Measurements from ENCODE around the gene ZNF629. TPM values are rescaled to one million over a fixed set of nuclear protein-coding genes. Genes with fewer than 3 reads are reported as not detected.

Gene ZNF629
- total and polyA plus RNA-seq, 4 donors: 5.7 to 16.3 (median 9.0) TPM

GRCh38 chr16:30737794-30738648 is 49.0 kb downstream of the ZNF629 start:
- Histone ChIP-seq H3K9me3 (ENCODE audit: control insufficient read depth in 4 of 4, insufficient read depth in 3 of 4, low read length in 3 of 4) (no peaks in the 10 kb centered on the region), H3K27me3 (ENCODE audit: control insufficient read depth in 3 of 3, insufficient read depth in 3 of 3, low read length in 2 of 3) (no peaks in the 10 kb centered on the region), H3K4me1 (ENCODE audit: control insufficient read depth in 5 of 5, insufficient read depth in 5 of 5, low read length in 5 of 5) (peaks cover 0 to 9% (median 3%) of the 10 kb centered on the region in 5 donors), H3K4me3 (no peak overlapping the region), H3K27ac (ENCODE audit: low read depth in 1 of 2, low read length in 1 of 2) (no peak overlapping the region), H3K36me3 (ENCODE audit: control insufficient read depth in 4 of 4, insufficient read depth in 4 of 4, low read length in 4 of 4) (peaks cover 43 to 65% (median 49%) of the 10 kb centered on the region in 4 donors), H3K9ac (ENCODE audit: insufficient read depth in 1 of 2, low read length in 2 of 2) (no peak overlapping the region)
- DNase-seq: no peak
- ATAC-seq (ENCODE audit: insufficient read depth, low FRiP score): no peak
- 94% methylated on average over 25 of the region's 25 CpGs for WGBS, 2 donors
- TF ChIP-seq, protein P1, sequence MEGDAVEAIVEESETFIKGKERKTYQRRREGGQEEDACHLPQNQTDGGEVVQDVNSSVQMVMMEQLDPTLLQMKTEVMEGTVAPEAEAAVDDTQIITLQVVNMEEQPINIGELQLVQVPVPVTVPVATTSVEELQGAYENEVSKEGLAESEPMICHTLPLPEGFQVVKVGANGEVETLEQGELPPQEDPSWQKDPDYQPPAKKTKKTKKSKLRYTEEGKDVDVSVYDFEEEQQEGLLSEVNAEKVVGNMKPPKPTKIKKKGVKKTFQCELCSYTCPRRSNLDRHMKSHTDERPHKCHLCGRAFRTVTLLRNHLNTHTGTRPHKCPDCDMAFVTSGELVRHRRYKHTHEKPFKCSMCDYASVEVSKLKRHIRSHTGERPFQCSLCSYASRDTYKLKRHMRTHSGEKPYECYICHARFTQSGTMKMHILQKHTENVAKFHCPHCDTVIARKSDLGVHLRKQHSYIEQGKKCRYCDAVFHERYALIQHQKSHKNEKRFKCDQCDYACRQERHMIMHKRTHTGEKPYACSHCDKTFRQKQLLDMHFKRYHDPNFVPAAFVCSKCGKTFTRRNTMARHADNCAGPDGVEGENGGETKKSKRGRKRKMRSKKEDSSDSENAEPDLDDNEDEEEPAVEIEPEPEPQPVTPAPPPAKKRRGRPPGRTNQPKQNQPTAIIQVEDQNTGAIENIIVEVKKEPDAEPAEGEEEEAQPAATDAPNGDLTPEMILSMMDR (IDR thresholded peaks at IDR 0.05; ENCODE audit: control extremely low read depth, extremely low read depth): no peak

DNA sequence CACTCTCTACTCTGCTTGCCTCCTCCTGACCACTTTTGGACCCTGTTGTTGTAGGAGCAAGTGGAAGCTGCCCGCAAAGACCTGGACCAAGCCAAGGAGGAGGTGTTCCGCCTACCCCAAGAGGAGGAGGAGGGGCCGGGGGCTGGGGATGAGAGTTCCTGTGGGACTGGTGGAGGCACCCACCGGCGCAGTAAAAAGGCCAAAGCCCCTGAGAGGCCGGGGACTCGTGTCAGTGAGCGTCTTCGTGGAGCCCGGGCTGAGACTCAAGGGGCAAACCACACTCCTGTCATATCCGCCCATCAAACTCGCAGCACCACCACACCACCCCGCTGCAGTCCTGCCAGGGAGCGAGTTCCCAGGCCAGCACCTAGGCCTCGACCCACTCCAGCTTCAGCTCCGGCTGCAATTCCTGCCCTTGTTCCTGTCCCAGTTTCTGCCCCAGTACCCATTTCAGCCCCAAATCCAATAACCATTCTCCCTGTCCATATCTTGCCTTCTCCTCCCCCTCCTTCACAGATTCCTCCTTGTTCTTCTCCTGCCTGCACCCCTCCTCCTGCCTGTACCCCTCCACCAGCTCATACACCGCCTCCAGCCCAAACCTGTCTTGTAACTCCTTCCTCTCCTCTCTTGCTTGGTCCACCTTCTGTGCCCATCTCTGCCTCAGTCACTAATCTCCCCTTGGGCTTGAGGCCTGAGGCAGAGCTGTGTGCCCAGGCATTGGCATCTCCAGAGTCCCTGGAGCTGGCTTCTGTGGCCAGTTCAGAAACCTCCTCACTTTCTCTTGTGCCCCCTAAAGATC is 49.8 kb downstream of the ZNF629 start:
- TF ChIP-seq, protein P1 (IDR thresholded peaks at IDR 0.05; ENCODE audit: control extremely low read depth, extremely low read depth): no peak
- no peak for ATAC-seq (ENCODE audit: insufficient read depth, low FRiP score)
- H3K36me3 ChIP-seq (ENCODE audit: control insufficient read depth in 4 of 4, insufficient read depth in 4 of 4, low read length in 4 of 4): peaks cover 45 to 64% (median 51%) of the 10 kb centered on the region in 4 donors

GRCh38 chr16:30731411-30731810 is 55.6 kb downstream of the ZNF629 start:
- Histone ChIP-seq H3K27me3 (ENCODE audit: control insufficient read depth in 3 of 3, insufficient read depth in 3 of 3, low read length in 2 of 3) (no peaks in the 10 kb centered on the region), H3K4me3 (no peak overlapping the region), H3K4me1 (ENCODE audit: control insufficient read depth in 5 of 5, insufficient read depth in 5 of 5, low read length in 5 of 5) (no peaks in the 10 kb centered on the region), H3K27ac (ENCODE audit: low read depth in 1 of 2, low read length in 1 of 2) (no peak overlapping the region), H3K9ac (ENCODE audit: insufficient read depth in 1 of 2, low read length in 2 of 2) (no peak overlapping the region), H3K36me3 (ENCODE audit: control insufficient read depth in 4 of 4, insufficient read depth in 4 of 4, low read length in 4 of 4) (peaks cover 43 to 53% (median 49%) of the 10 kb centered on the region in 4 donors), H3K9me3 (ENCODE audit: control insufficient read depth in 4 of 4, insufficient read depth in 3 of 4, low read length in 3 of 4) (no peaks in the 10 kb centered on the region)
- ATAC-seq (ENCODE audit: insufficient read depth, low FRiP score) (no peak), DNase-seq (no peak)
- 91 to 98% methylated on average over 3 of the region's 3 CpGs for WGBS, 2 donors
- TF ChIP-seq, protein P1 (IDR thresholded peaks at IDR 0.05; ENCODE audit: control extremely low read depth, extremely low read depth): no peak

More for the DNA sequence above, 49.8 kb downstream of the ZNF629 start:
- Histone ChIP-seq H3K9me3 (ENCODE audit: control insufficient read depth in 4 of 4, insufficient read depth in 3 of 4, low read length in 3 of 4) (no peaks in the 10 kb centered on the region), H3K9ac (ENCODE audit: insufficient read depth in 1 of 2, low read length in 2 of 2) (no peak overlapping the region), H3K4me3 (no peak overlapping the region), H3K4me1 (ENCODE audit: control insufficient read depth in 5 of 5, insufficient read depth in 5 of 5, low read length in 5 of 5) (peaks cover 0 to 9% (median 3%) of the 10 kb centered on the region in 5 donors), H3K27me3 (ENCODE audit: control insufficient read depth in 3 of 3, insufficient read depth in 3 of 3, low read length in 2 of 3) (no peaks in the 10 kb centered on the region), H3K27ac (ENCODE audit: low read depth in 1 of 2, low read length in 1 of 2) (no peak overlapping the region)
- 93 to 96% methylated on average over 17 of the region's 17 CpGs for WGBS, 2 donors
- DNase-seq: no peak
